ENCODE measurements around the gene LUC7L3. TPM values are rescaled to one million over a fixed set of nuclear protein-coding genes. Genes with fewer than 3 reads are reported as not detected.

LUC7L3 gene
- total and polyA plus RNA-seq, 10 of the 15 experiments (the other 5 are each of a cell fraction or from before 2014, with no cell fraction given), result 51.3 to 176 (median 149) TPM

DNA sequence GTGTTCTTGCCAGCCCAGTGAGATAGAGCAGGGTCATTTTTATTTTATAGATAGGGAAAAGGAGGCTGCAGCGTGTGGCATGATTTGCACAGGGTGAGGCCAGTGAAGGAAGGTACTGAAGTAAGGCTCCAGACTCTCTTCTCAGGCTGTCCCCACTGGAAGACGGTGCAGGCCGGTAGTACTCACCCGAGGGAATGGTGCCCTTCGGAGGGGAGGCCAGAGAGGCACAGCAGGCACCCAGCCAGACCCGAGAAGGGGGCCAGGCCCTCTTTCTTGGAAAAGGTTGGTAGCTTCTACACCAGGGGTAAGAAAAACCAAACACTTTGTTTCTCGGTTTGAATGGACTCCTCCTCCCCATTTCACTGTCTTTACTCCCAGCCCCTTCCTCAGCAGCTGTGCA lies 47.6 kb downstream of the LUC7L3 start (continued):
- TF ChIP-seq MYB (IDR thresholded peaks at IDR 0.05; ENCODE audit: borderline replicate concordance, low read depth, low read length) (no peak), NRF1 (conservative IDR thresholded peaks at IDR 0.05; ENCODE audit: low read depth, low read length) (no peak), NR2C2 (IDR thresholded peaks at IDR 0.05; ENCODE audit: borderline replicate concordance, control insufficient read depth, insufficient read length, low read depth) (no peak)

DNA sequence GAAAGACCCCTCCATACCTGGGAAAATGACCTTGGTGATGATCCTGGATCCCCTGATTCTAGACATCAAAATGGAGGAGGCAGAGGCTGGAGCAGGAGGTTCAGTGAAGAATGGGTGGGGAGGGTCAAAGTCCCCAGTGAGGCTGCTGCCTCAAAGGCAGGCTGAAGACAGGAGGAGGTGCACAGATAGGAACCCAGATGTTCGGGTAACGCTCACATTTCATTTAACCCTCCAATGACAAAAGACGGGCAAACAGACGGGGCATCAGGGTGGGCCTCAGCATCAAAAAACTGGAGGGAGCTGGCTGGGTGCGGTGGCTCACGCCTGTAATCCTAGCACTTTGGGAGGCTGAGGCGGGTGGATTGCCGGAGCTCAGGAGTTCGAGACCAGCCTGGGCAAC lies 48.0 kb downstream of the LUC7L3 start, which contains the start of gene ANKRD40CL:
Gene ANKRD40CL, minus strand, starts transcription at position 73 of the 400 bp plus-strand sequence. CDS start 605 bp downstream, outside the sequence.
- Histone ChIP-seq H3K9ac (ENCODE audit: control insufficient read depth, insufficient read depth, low read length) (no peak within 1 kb of the TSS), H3K4me2 (ENCODE audit: control insufficient read depth, insufficient read depth) (no peak within 1 kb of the TSS), H2AFZ (ENCODE audit: control insufficient read depth, low read depth, low read length) (no peak within 1 kb of the TSS), H3K27me3 (replicated peaks in 1 of 2; ENCODE audit: control insufficient read depth in 2 of 2, insufficient read depth in 2 of 2, low read length in 1 of 2) (no peaks in the 10 kb centered on the region), H3K36me3 (ENCODE audit: control insufficient read depth in 2 of 2, insufficient read depth in 2 of 2, low read length in 1 of 2) (no peaks in the 10 kb centered on the region), H3K9me3 (replicated peaks; ENCODE audit: control insufficient read depth, insufficient read depth, low read length) (no peaks in the 10 kb centered on the region), H3K4me1 (ENCODE audit: control insufficient read depth, insufficient read depth, low read length) (peaks cover 23% of the 10 kb centered on the region), H3K4me3 (no peak within 1 kb of the TSS), H3K79me2 (ENCODE audit: control insufficient read depth, insufficient read depth, low read length) (no peaks in the 10 kb centered on the region), H3K27ac (ENCODE audit: control insufficient read depth, insufficient read depth) (no peak within 1 kb of the TSS), H4K20me1 (ENCODE audit: control insufficient read depth, insufficient read depth) (no peaks in the 10 kb centered on the region)
- intact Hi-C loops (cut with micrococcal nuclease; ENCODE audit: unreplicated experiment) (no loop called here), in situ Hi-C loops (cut with MboI) (no loop called here)
- POLR2A ChIA-PET, result interaction anchor here (0.5 kb wide), 1 partner anchor 25 kb away, joined by 4 read pairs; no protein-coding TSS in a partner anchor
- WGBS (ENCODE audit: insufficient coverage, insufficient replicate concordance, low lambda C conversion rate, missing lambda C conversion rate), result 81% methylated on average over 9 of the region's 9 CpGs
- RAD21 ChIA-PET (ENCODE audit: unreplicated experiment), result no interaction called here
- CTCF ChIA-PET, result interaction anchor here (2.8 kb wide), 1 partner anchor 16 kb away, joined by 8 read pairs; no protein-coding TSS in a partner anchor
- SMC1A ChIA-PET (ENCODE audit: uncharacterized antibody, unreplicated experiment), result interaction anchor here (0.6 to 1.8 kb wide), 2 partner anchors 16 to 739 kb away, joined by 3 to 7 read pairs; no protein-coding TSS in a partner anchor
- no peak for ATAC-seq
- BruUV-seq (replicated peaks), result no TSS peak
- no peak for DNase-seq (ENCODE audit: low read depth, low spot score)
- TF ChIP-seq STAT3 (IDR thresholded peaks at IDR 0.05; ENCODE audit: low read depth, low read length), result no peak
- TF ChIP-seq GATAD2B (conservative IDR thresholded peaks at IDR 0.05; ENCODE audit: low read depth), result no peak
- no peak for TF ChIP-seq SKIL (IDR thresholded peaks at IDR 0.05; ENCODE audit: low read depth, poor library complexity, severe bottlenecking)
- TF ChIP-seq, protein P1, sequence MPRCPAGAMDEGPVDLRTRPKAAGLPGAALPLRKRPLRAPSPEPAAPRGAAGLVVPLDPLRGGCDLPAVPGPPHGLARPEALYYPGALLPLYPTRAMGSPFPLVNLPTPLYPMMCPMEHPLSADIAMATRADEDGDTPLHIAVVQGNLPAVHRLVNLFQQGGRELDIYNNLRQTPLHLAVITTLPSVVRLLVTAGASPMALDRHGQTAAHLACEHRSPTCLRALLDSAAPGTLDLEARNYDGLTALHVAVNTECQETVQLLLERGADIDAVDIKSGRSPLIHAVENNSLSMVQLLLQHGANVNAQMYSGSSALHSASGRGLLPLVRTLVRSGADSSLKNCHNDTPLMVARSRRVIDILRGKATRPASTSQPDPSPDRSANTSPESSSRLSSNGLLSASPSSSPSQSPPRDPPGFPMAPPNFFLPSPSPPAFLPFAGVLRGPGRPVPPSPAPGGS (IDR thresholded peaks at IDR 0.05; ENCODE audit: borderline replicate concordance, insufficient read depth, low read depth, low read length, poor library complexity, severe bottlenecking), result no peak
- no peak for TF ChIP-seq NR2C1 (IDR thresholded peaks at IDR 0.05)
- no peak for TF ChIP-seq RELA (IDR thresholded peaks at IDR 0.05; ENCODE audit: borderline replicate concordance, partially characterized antibody)
- TF ChIP-seq, protein P2, sequence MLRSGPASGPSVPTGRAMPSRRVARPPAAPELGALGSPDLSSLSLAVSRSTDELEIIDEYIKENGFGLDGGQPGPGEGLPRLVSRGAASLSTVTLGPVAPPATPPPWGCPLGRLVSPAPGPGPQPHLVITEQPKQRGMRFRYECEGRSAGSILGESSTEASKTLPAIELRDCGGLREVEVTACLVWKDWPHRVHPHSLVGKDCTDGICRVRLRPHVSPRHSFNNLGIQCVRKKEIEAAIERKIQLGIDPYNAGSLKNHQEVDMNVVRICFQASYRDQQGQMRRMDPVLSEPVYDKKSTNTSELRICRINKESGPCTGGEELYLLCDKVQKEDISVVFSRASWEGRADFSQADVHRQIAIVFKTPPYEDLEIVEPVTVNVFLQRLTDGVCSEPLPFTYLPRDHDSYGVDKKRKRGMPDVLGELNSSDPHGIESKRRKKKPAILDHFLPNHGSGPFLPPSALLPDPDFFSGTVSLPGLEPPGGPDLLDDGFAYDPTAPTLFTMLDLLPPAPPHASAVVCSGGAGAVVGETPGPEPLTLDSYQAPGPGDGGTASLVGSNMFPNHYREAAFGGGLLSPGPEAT (IDR thresholded peaks at IDR 0.05; ENCODE audit: low read depth), result no peak
- no peak for TF ChIP-seq PAX5 (IDR thresholded peaks at IDR 0.05; ENCODE audit: borderline replicate concordance, low read depth, low read length)
- TF ChIP-seq KAT2A (conservative IDR thresholded peaks at IDR 0.05; ENCODE audit: control insufficient read depth, low read depth, low read length), result no peak
- FAIRE-seq, result no peak

All from GM12878 (cell line).